Measurements from ENCODE around the gene UBR3. TPM values are rescaled to one million over a fixed set of nuclear protein-coding genes. Genes with fewer than 3 reads are reported as not detected.

UBR3 gene
- total and polyA plus RNA-seq, 2 of the 4 experiments (the other 2 are of a cell fraction), result 10.0 to 33.9 TPM

- POLR2A ChIA-PET (ENCODE audit: unreplicated experiment), result no interaction called here
- CTCF ChIA-PET, result interaction anchor here (0.6 to 1.1 kb wide), 2 partner anchors 25 to 41 kb away, joined by 3 read pairs; no protein-coding TSS in a partner anchor
- in situ Hi-C loops (cut with MboI; ENCODE audit: low sequenced_read_pairs), result no loop called here
Measured at GRCh38 chr2:169906731-169907130, 79.5 kb downstream of the UBR3 start.

More at GRCh38 chr2:169906731-169907130, 79.5 kb downstream of the UBR3 start:
- no peaks in the 10 kb centered on the region for H3K9me1 ChIP-seq (ENCODE audit: insufficient read depth, low read length)
- DNase-seq, result no peak
- H2AK9ac ChIP-seq (replicated peaks; ENCODE audit: low read depth, low read length, poor library complexity), result no peak overlapping the region
- no peak overlapping the region for H2BK20ac ChIP-seq (ENCODE audit: low read depth, low read length)
- no peak overlapping the region for H4K91ac ChIP-seq (ENCODE audit: insufficient read depth, low read depth, low read length)
- no peak overlapping the region for H3K4me3 ChIP-seq (ENCODE audit: insufficient read depth, low read depth, low read length)
- WGBS, 2 experiments (ENCODE audit: extremely low coverage in 2 of 2, insufficient read length in 1 of 2), result no CpG with 5 or more reads among the region's 2 CpGs
- H3K23ac ChIP-seq (ENCODE audit: low read depth, low read length), result no peak overlapping the region
- no peaks in the 10 kb centered on the region for H3K27me3 ChIP-seq (ENCODE audit: control insufficient read depth, insufficient read depth, low read length)
- intact Hi-C loops (cut with micrococcal nuclease) (no loop called here), dilution Hi-C loops (cut with HindIII; ENCODE audit: low sequenced_read_pairs, unreplicated experiment) (no loop called here)
- H3K4ac ChIP-seq (ENCODE audit: low read depth, low read length), result no peak overlapping the region
- H3K18ac ChIP-seq (ENCODE audit: low read depth, low read length), result no peak overlapping the region
- no peak overlapping the region for H2BK15ac ChIP-seq (ENCODE audit: low read depth, low read length)
- no peaks in the 10 kb centered on the region for H3K4me1 ChIP-seq (ENCODE audit: control insufficient read depth, insufficient read depth, low read length)
- no peak overlapping the region for H3K9ac ChIP-seq (ENCODE audit: low read depth, low read length)
- H3K79me1 ChIP-seq (ENCODE audit: low read depth in 1 of 2, low read length in 2 of 2), result no peaks in the 10 kb centered on the region; a peak in 2 of 4 replicates
- no TSS peak for BruUV-seq (replicated peaks)
- H3K56ac ChIP-seq (ENCODE audit: extremely low read depth, insufficient read depth, low read length), result no peak overlapping the region
- no peak overlapping the region for H4K5ac ChIP-seq (ENCODE audit: low read depth, low read length)
- no peak for ATAC-seq (ENCODE audit: low read depth)
- TF ChIP-seq ELK1 (IDR thresholded peaks at IDR 0.05; ENCODE audit: borderline replicate concordance, low read depth, low read length) (no peak), NFE2L2 (IDR thresholded peaks at IDR 0.05; ENCODE audit: low read depth, low read length) (no peak), CHD1 (IDR thresholded peaks at IDR 0.05; ENCODE audit: low read depth, low read length) (no peak), RFX5 (IDR thresholded peaks at IDR 0.05; ENCODE audit: low read depth, low read length) (no peak), BHLHE40 (IDR thresholded peaks at IDR 0.05; ENCODE audit: low read depth, low read length) (no peak), CTCF (conservative IDR thresholded peaks at IDR 0.05; ENCODE audit: low read depth, low read length) (no peak), USF2 (IDR thresholded peaks at IDR 0.05; ENCODE audit: low read depth, low read length) (no peak), MAZ (IDR thresholded peaks at IDR 0.05; ENCODE audit: borderline replicate concordance, low read depth, low read length) (no peak), MXI1 (IDR thresholded peaks at IDR 0.05; ENCODE audit: borderline replicate concordance, low read depth, low read length) (no peak), RAD21 (IDR thresholded peaks at IDR 0.05; ENCODE audit: low read length) (no peak)
- no peak overlapping the region for H3K27ac ChIP-seq (ENCODE audit: insufficient read depth, low read length)
- peaks cover 3% of the 10 kb centered on the region; the same call in 1 of the 2 replicates for H3K36me3 ChIP-seq (ENCODE audit: control insufficient read depth, insufficient read depth, low read length)
- no peak overlapping the region for H4K8ac ChIP-seq (ENCODE audit: low read depth in 2 of 2, low read length in 2 of 2)
- H3K4me2 ChIP-seq (ENCODE audit: low read depth, low read length), result no peak overlapping the region
- no peaks in the 10 kb centered on the region for H3K9me3 ChIP-seq (ENCODE audit: control insufficient read depth, insufficient read depth, low read length)
- no peaks in the 10 kb centered on the region for H4K20me1 ChIP-seq (ENCODE audit: insufficient read depth, low read length)
- H2AK5ac ChIP-seq (ENCODE audit: low read depth, low read length), result no peak overlapping the region
- no peak overlapping the region for H3K14ac ChIP-seq (replicated peaks; ENCODE audit: low read depth, low read length)
- no peak overlapping the region for H2AFZ ChIP-seq (replicated peaks; ENCODE audit: low read length, poor library complexity)
- no peak overlapping the region for H2BK120ac ChIP-seq (ENCODE audit: low read depth, low read length)
- H2BK5ac ChIP-seq (ENCODE audit: low read depth, low read length, poor library complexity, severe bottlenecking), result no peak overlapping the region
